Keratinocyte (primary cell): ENCODE measurements around the gene UGT1A6.

Experiments
- EZH2 ChIP-seq: IDR thresholded peaks from one replicate; pipeline ENCODE4 v1.6.1; 2012; ENCODE audit warnings: inconsistent platforms, mild to moderate bottlenecking, low read length, moderate library complexity
- TF ChIP-seq, protein P1 (sequence below), 3 experiments: IDR thresholded peaks in 1 of 3; conservative IDR thresholded peaks in 1 of 3; optimal IDR thresholded peaks in 1 of 3; 2 replicates in 2 of 3; 3 replicates in 1 of 3; pipeline versions ENCODE3 to v1.5.1; 2011; ENCODE audit warnings: low read length in 3 of 3, mild to moderate bottlenecking in 3 of 3, moderate library complexity in 2 of 3, control low read depth in 1 of 3, inconsistent platforms in 1 of 3; ENCODE audit not compliant: insufficient read depth in 2 of 3; ENCODE audit errors: extremely low read depth in 1 of 3

DNA sequence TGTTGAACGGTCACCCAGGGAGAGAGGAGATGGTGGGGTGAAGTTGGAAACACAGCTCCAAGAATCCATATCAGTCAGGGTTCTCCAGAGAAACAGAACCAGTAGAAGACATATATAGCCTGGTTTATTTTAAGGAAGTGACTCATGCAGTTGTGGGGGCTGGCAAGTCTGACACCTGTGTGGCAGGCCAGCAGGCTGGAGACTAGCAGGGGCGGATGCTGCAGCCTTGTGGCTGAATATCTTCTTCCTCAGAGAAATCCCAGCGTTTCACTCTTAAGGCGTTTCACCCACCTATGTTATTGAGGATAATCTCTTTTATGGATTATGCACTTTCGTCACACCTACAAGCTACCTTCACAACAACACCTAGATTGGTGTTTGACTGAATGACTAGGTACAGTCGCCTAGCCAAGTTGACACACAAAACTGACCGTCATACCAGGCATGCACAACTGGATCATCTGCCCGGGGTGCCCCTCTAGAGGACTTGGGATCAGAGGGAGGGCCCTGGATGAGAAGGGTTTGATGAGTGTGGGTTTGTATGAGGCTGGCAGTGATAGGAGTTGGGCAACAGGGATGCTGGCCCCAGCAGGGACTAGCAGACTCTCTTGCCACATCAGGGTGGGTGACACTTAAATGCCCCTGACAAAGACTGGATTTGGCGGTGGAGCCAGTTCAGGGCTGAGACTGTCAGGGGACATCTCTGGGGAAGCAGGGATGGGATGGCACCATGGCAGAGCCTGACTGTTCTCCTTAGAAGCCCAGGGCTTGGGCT, 108.9 kb downstream of the UGT1A6 start:
- TF ChIP-seq, protein P1, sequence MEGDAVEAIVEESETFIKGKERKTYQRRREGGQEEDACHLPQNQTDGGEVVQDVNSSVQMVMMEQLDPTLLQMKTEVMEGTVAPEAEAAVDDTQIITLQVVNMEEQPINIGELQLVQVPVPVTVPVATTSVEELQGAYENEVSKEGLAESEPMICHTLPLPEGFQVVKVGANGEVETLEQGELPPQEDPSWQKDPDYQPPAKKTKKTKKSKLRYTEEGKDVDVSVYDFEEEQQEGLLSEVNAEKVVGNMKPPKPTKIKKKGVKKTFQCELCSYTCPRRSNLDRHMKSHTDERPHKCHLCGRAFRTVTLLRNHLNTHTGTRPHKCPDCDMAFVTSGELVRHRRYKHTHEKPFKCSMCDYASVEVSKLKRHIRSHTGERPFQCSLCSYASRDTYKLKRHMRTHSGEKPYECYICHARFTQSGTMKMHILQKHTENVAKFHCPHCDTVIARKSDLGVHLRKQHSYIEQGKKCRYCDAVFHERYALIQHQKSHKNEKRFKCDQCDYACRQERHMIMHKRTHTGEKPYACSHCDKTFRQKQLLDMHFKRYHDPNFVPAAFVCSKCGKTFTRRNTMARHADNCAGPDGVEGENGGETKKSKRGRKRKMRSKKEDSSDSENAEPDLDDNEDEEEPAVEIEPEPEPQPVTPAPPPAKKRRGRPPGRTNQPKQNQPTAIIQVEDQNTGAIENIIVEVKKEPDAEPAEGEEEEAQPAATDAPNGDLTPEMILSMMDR (optimal IDR thresholded peaks at IDR 0.05 in 1 of 3, IDR thresholded peaks at IDR 0.05 in 1 of 3, conservative IDR thresholded peaks at IDR 0.05 in 1 of 3; ENCODE audit: extremely low read depth in 1 of 3, insufficient read depth in 2 of 3, low read length in 3 of 3), result peak in 1 of 3 experiments; percentile 45
- no peak for TF ChIP-seq EZH2
